ENCODE data around the gene GNB2. TPM values are rescaled to one million over a fixed set of nuclear protein-coding genes. Genes with fewer than 3 reads are reported as not detected.

GNB2 gene
- total RNA-seq: 100 to 1,000 TPM; 263 to 266 TPM

DNA sequence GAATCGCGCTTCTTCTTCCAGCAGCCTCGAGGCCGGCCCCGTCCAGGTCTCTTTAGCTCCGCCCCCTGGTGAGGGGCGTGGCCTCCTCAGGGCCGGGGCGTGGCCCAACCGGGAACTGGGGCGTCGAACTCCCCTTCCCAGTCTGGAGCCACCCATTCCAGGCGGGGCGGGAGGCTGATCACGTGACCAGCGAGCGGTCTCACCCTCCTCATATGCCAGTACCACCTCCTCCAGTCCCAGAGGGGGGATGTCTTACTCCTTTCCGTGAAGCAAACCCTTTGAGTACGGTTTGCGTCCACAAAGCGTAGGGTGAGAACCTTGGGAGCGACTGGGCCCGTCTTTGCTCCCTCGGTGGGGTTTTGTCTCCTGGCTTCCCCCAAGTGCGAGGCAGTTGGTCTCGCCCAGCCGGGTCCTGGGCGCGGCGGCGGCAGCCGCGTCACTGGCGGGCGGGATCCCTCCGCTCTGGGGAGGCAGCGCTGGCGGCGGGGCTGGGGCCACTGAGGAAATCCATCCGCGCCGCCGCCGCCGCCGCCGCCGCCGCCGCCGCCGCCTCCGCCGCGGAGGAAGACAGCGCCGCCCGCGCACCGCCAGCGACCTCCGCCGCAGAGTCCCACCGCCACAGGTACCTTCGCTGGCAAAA lies at the start of gene GNB2:
Gene GNB2 (plus strand): TSS at position 439 of the 640 bp plus-strand sequence. CDS start 2,526 bp downstream, outside the sequence.
- ChIA-PET CTCF (interaction anchor here (0.9 to 1.7 kb wide), 6 partner anchors 32 to 87 kb away, joined by 3 to 13 read pairs (median 6); partner anchors contain the start of genes FBXO24 and POP7), POLR2A (interaction anchor here (0.5 to 4.5 kb wide), 10 partner anchors 10 to 90 kb away, joined by 3 to 38 read pairs (median 5); partner anchors contain the start of genes FBXO24, LRCH4, MOSPD3 and POP7)
- Mint-ChIP-seq H3K27me3 (peaks cover 10% of the 10 kb centered on the region), H3K4me3 (peak within 1 kb of the TSS; percentile 98), H3K4me1 (peaks cover 21% of the 10 kb centered on the region), H3K27ac (peak within 1 kb of the TSS; percentile 93), H3K9me3 (no peaks in the 10 kb centered on the region), H3K36me3 (ENCODE audit: low read depth) (peaks cover 29% of the 10 kb centered on the region)
- DNase-seq: peak; percentile 99

- peak overlapping the region; percentile 11 for H3K4me3 Mint-ChIP-seq
- peaks cover 64% of the 10 kb centered on the region for H3K4me1 Mint-ChIP-seq
- H3K27ac Mint-ChIP-seq: peak overlapping the region; percentile 86
Observed at GRCh38 chr7:100623951-100624824, 49.4 kb upstream of the GNB2 start.

DNA sequence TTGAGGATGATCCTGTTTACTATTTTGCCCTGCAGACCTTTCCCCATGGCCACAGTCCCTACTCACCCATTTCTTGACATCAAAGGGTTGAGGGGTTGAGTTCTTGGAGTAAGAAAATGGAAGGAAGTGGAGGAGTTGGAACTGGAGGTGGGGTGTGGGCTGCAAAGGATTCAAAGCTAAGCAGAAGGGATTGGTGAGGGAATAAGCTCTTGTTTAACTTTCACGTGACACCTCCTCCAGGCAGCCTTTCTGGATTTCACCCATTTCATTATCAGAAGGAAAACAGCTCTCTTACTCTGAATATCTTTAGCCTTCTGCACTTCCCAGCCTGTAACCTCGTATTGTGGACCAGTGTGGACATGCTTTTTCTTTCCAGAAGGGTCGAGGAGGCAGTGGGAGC lies 47.5 kb upstream of the GNB2 start:
- CTCF ChIA-PET: interaction anchor here (1.0 to 4.8 kb wide), 9 partner anchors 9 to 80 kb away, joined by 3 to 63 read pairs (median 4); partner anchors contain the start of genes FBXO24, MOSPD3 and POP7
- H3K9me3 Mint-ChIP-seq: no peaks in the 10 kb centered on the region
- DNase-seq: no peak
- H3K36me3 Mint-ChIP-seq (ENCODE audit: low read depth): peaks cover 37% of the 10 kb centered on the region
- no peaks in the 10 kb centered on the region for H3K27me3 Mint-ChIP-seq
- peak overlapping the region; percentile 86 for H3K27ac Mint-ChIP-seq
- H3K4me3 Mint-ChIP-seq: peak overlapping the region; percentile 76
- peaks cover 75% of the 10 kb centered on the region for H3K4me1 Mint-ChIP-seq
- POLR2A ChIA-PET: interaction anchor here (0.8 to 7.3 kb wide), 16 partner anchors 9 to 197 kb away, joined by 3 to 140 read pairs (median 6); partner anchors contain the start of genes FBXO24, GNB2, LRCH4 and MEPCE

More at GRCh38 chr7:100623951-100624824, 49.4 kb upstream of the GNB2 start:
- peaks cover 37% of the 10 kb centered on the region for H3K36me3 Mint-ChIP-seq (ENCODE audit: low read depth)
- POLR2A ChIA-PET: interaction anchor here (0.7 to 7.3 kb wide), 7 partner anchors 9 to 69 kb away, joined by 3 to 140 read pairs (median 9); partner anchors contain the start of genes FBXO24, LRCH4 and MOSPD3
- no peaks in the 10 kb centered on the region for H3K27me3 Mint-ChIP-seq
- CTCF ChIA-PET: interaction anchor here (0.5 to 4.8 kb wide), 8 partner anchors 9 to 461 kb away, joined by 3 to 63 read pairs (median 5); partner anchors contain the start of genes MOSPD3 and POP7
- DNase-seq: peak; percentile 38
- H3K9me3 Mint-ChIP-seq: no peaks in the 10 kb centered on the region

DNA sequence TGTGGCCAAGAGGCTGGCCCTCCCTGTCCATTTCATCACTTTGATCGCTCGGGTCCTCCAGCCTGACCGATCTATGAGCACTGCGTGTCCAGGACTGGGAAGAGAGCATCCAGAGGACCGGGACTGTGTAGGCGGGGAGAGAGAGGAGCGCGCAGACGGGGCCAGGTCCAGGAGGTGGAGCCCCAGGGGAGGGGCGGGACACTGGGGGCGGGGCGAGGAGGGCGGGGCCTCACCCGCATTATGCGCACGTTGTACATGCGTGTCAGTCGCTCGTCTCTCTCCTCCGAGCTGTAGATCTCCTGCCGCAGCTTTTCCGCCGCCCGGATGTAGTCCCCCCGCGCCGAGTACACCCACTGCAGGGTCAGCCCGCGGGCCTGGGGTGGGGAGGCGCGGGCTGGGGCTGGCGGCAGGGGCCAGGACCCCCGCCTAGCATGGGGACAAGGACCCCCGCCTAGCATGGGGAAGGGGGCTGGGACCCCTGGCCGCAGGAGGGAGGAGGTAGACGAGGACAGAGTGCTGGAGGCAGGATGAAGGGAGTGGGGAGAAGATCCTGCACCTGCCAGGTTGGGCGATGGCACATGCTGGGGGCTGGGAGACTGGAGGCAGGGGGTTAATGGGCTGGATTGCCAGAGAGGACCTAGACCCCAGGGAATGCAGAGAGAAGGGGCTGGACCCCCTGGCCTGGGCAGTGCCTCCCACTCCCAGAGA lies 46.9 kb upstream of the GNB2 start:
- Mint-ChIP-seq H3K27me3 (no peaks in the 10 kb centered on the region), H3K9me3 (no peaks in the 10 kb centered on the region), H3K27ac (peak overlapping the region; percentile 86), H3K36me3 (ENCODE audit: low read depth) (peaks cover 33% of the 10 kb centered on the region), H3K4me3 (peak overlapping the region; percentile 76), H3K4me1 (peaks cover 74% of the 10 kb centered on the region)
- POLR2A ChIA-PET: interaction anchor here (0.8 to 7.3 kb wide), 17 partner anchors 8 to 198 kb away, joined by 3 to 140 read pairs (median 5); partner anchors contain the start of genes FBXO24, GNB2, LRCH4 and MEPCE
- CTCF ChIA-PET: interaction anchor here (1.0 to 4.8 kb wide), 8 partner anchors 8 to 79 kb away, joined by 3 to 63 read pairs (median 5); partner anchors contain the start of genes FBXO24, MOSPD3 and POP7
- peak; percentile 94 for DNase-seq

GRCh38 chr7:100627238-100627549 lies 46.3 kb upstream of the GNB2 start:
- POLR2A ChIA-PET: interaction anchor here (1.0 to 7.3 kb wide), 13 partner anchors 9 to 199 kb away, joined by 3 to 140 read pairs (median 5); partner anchors contain the start of genes FBXO24, GNB2, LRCH4 and MEPCE
- Mint-ChIP-seq H3K4me1 (peaks cover 72% of the 10 kb centered on the region), H3K27ac (peak overlapping the region; percentile 40), H3K36me3 (ENCODE audit: low read depth) (peaks cover 28% of the 10 kb centered on the region), H3K9me3 (no peaks in the 10 kb centered on the region), H3K27me3 (no peaks in the 10 kb centered on the region), H3K4me3 (peak overlapping the region; percentile 76)
- CTCF ChIA-PET: interaction anchor here (1.0 to 4.8 kb wide), 4 partner anchors 14 to 77 kb away, joined by 3 to 63 read pairs (median 8); partner anchors contain the start of gene MOSPD3
- DNase-seq: no peak

GRCh38 chr7:100629117-100629716 lies 44.3 kb upstream of the GNB2 start:
- peak overlapping the region; percentile 38 for H3K27ac Mint-ChIP-seq
- no peak overlapping the region for H3K4me3 Mint-ChIP-seq
- H3K36me3 Mint-ChIP-seq (ENCODE audit: low read depth): peaks cover 19% of the 10 kb centered on the region
- H3K9me3 Mint-ChIP-seq: no peaks in the 10 kb centered on the region
- DNase-seq: no peak
- H3K27me3 Mint-ChIP-seq: peaks cover 3% of the 10 kb centered on the region
- peaks cover 74% of the 10 kb centered on the region for H3K4me1 Mint-ChIP-seq
- POLR2A ChIA-PET: interaction anchor here (0.8 to 5.1 kb wide), 9 partner anchors 17 to 90 kb away, joined by 3 to 32 read pairs (median 7); partner anchors contain the start of genes AGFG2, FBXO24, LRCH4 and MOSPD3
- CTCF ChIA-PET: interaction anchor here (0.8 to 9.9 kb wide), 6 partner anchors 17 to 77 kb away, joined by 3 to 163 read pairs (median 5); partner anchors contain the start of genes GNB2, MOSPD3 and POP7

DNA sequence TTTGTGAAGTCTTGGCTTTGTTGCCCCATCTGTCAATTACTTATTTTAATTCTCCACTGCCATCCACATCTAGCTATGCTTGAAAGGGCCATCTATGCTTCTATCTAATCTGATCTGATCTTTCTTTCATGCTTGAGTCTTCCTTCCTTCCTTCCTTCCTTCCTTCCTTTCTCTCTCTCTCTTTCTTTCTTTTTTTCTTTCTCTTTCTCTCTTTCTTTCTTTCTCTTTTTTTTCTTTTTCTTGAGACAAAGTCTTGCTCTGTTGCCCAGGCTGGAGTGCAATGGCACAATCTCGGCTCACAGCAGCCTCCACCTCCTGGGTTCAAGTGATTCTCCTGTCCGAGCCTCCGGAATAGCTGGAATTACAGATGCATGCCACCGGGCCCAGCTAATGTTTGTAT lies 43.5 kb upstream of the GNB2 start:
- POLR2A ChIA-PET: interaction anchor here (0.8 to 5.1 kb wide), 8 partner anchors 18 to 91 kb away, joined by 3 to 32 read pairs (median 6); partner anchors contain the start of genes AGFG2, FBXO24, LRCH4 and MOSPD3
- Mint-ChIP-seq H3K27me3 (peaks cover 6% of the 10 kb centered on the region), H3K36me3 (ENCODE audit: low read depth) (peaks cover 18% of the 10 kb centered on the region), H3K27ac (peak overlapping the region; percentile 13), H3K9me3 (no peaks in the 10 kb centered on the region), H3K4me3 (no peak overlapping the region), H3K4me1 (peaks cover 72% of the 10 kb centered on the region)
- DNase-seq: no peak
- CTCF ChIA-PET: interaction anchor here (0.8 to 9.9 kb wide), 6 partner anchors 17 to 76 kb away, joined by 3 to 163 read pairs (median 4); partner anchors contain the start of genes MOSPD3 and POP7

GRCh38 chr7:100632951-100633717 lies 40.4 kb upstream of the GNB2 start:
- Mint-ChIP-seq H3K36me3 (ENCODE audit: low read depth) (peaks cover 13% of the 10 kb centered on the region), H3K27ac (peak overlapping the region; percentile 79), H3K4me1 (peaks cover 48% of the 10 kb centered on the region), H3K4me3 (peak overlapping the region; percentile 81), H3K9me3 (no peaks in the 10 kb centered on the region), H3K27me3 (peaks cover 6% of the 10 kb centered on the region)
- ChIA-PET POLR2A (interaction anchor here (0.7 to 3.9 kb wide), 16 partner anchors 9 to 204 kb away, joined by 3 to 47 read pairs (median 6); partner anchors contain the start of genes FBXO24, GNB2, LRCH4 and MEPCE), CTCF (interaction anchor here (0.7 to 9.9 kb wide), 21 partner anchors 9 to 510 kb away, joined by 3 to 163 read pairs (median 4); partner anchors contain the start of genes FBXO24, GIGYF1, GNB2 and MOSPD3)
- peak; percentile 70 for DNase-seq

GRCh38 chr7:100639995-100640516 lies 33.5 kb upstream of the GNB2 start:
- H3K4me1 Mint-ChIP-seq: peaks cover 2% of the 10 kb centered on the region
- peaks cover under 1% of the 10 kb centered on the region for H3K27me3 Mint-ChIP-seq
- peaks cover 3% of the 10 kb centered on the region for H3K36me3 Mint-ChIP-seq (ENCODE audit: low read depth)
- no peak overlapping the region for H3K27ac Mint-ChIP-seq
- H3K4me3 Mint-ChIP-seq: no peak overlapping the region
- CTCF ChIA-PET: no interaction called here
- DNase-seq: no peak
- no peaks in the 10 kb centered on the region for H3K9me3 Mint-ChIP-seq
- POLR2A ChIA-PET: interaction anchor here (1.3 kb wide), 1 partner anchor 14 kb away, joined by 5 read pairs; no protein-coding TSS in a partner anchor

- CTCF ChIA-PET: no interaction called here
- H3K4me1 Mint-ChIP-seq: peaks cover 2% of the 10 kb centered on the region
Observed at GRCh38 chr7:100640517-100641440, 32.8 kb upstream of the GNB2 start.

More at GRCh38 chr7:100640517-100641440, 32.8 kb upstream of the GNB2 start:
- Mint-ChIP-seq H3K27ac (no peak overlapping the region), H3K9me3 (no peaks in the 10 kb centered on the region), H3K4me3 (no peak overlapping the region), H3K27me3 (peaks cover 6% of the 10 kb centered on the region), H3K36me3 (ENCODE audit: low read depth) (peaks cover 3% of the 10 kb centered on the region)
- POLR2A ChIA-PET: no interaction called here
- no peak for DNase-seq
